ENCODE data around the gene FOLR2. TPM values are rescaled to one million over a fixed set of nuclear protein-coding genes. Genes with fewer than 3 reads are reported as not detected.
A peak's percentile ranks its signal among the peaks of the same experiment; 100 is the strongest.

Gene FOLR2
- total and polyA plus RNA-seq, 2 of the 8 experiments (the other 6 are each of a cell fraction or from before 2014, with no cell fraction given), result not detected

GRCh38 chr11:72244361-72245262 is 28.0 kb downstream of the FOLR2 start (continued):
- TF ChIP-seq EGR1 (IDR thresholded peaks at IDR 0.05; ENCODE audit: borderline replicate concordance, low read depth, low read length) (peak; percentile 3; the same call in 1 of the 2 replicates), ATF3 (IDR thresholded peaks at IDR 0.05; ENCODE audit: insufficient read depth, low read depth, low read length) (no peak), KDM1A (IDR thresholded peaks at IDR 0.05; ENCODE audit: borderline replicate concordance, low read length) (peak; percentile 61; the same call in 1 of the 2 replicates), SP1 (IDR thresholded peaks at IDR 0.05; ENCODE audit: low read depth, low read length) (no peak; the same call in 1 of the 2 replicates), SUZ12 (IDR thresholded peaks at IDR 0.05; ENCODE audit: low read length) (no peak; the same call in 1 of the 2 replicates), TBP (IDR thresholded peaks at IDR 0.05; ENCODE audit: low read depth, low read length) (no peak), GABPA (IDR thresholded peaks at IDR 0.05; ENCODE audit: borderline replicate concordance, insufficient read depth, low read length) (no peak), EP300 (IDR thresholded peaks at IDR 0.05; ENCODE audit: borderline replicate concordance in 1 of 2, low read depth in 2 of 2, low read length in 2 of 2) (no peak), CHD1 (IDR thresholded peaks at IDR 0.05; ENCODE audit: low read depth, low read length) (no peak), TAF1 (IDR thresholded peaks at IDR 0.05; ENCODE audit: low read depth, low read length) (no peak), SIN3A (conservative IDR thresholded peaks at IDR 0.05 in 1 of 2, IDR thresholded peaks at IDR 0.05 in 1 of 2; ENCODE audit: low read depth in 1 of 2, low read length in 2 of 2) (peak in 1 of 2 experiments; percentile 58; a peak in 2 of 4 replicates), ASH2L (IDR thresholded peaks at IDR 0.05; ENCODE audit: low read length) (peak; percentile 81), JUN (IDR thresholded peaks at IDR 0.05; ENCODE audit: low read depth, low read length) (no peak), RNF2 (IDR thresholded peaks at IDR 0.05; ENCODE audit: borderline replicate concordance, low read depth, low read length, missing control alignments, poor library complexity, severe bottlenecking) (peak; percentile 59), BCL11A (IDR thresholded peaks at IDR 0.05; ENCODE audit: low read depth in 2 of 2, low read length in 2 of 2) (no peak), POLR2A (IDR thresholded peaks at IDR 0.05; ENCODE audit: control extremely low read depth in 1 of 2, low read depth in 2 of 2, low read length in 2 of 2) (no peak), HDAC2 (IDR thresholded peaks at IDR 0.05; ENCODE audit: borderline replicate concordance in 1 of 2, low read depth in 2 of 2, low read length in 2 of 2) (peak in 1 of 2 experiments; percentile 68; a peak in 1 of 4 replicates), SRF (IDR thresholded peaks at IDR 0.05; ENCODE audit: low read depth, low read length) (no peak), NANOG (IDR thresholded peaks at IDR 0.05; ENCODE audit: insufficient read depth, low read depth, low read length, poor library complexity, severe bottlenecking) (no peak), KDM4A (IDR thresholded peaks at IDR 0.05; ENCODE audit: low read depth, low read length, severe bottlenecking) (peak; percentile 60), RXRA (IDR thresholded peaks at IDR 0.05; ENCODE audit: insufficient read depth, low read depth, low read length) (no peak)

All from H1 (cell line).